LNCAP (cell line): ENCODE measurements around the gene SLC4A8.

Source experiments
- TF ChIP-seq, protein P1 (sequence below): fragments of 450-650 bp; IDR thresholded peaks from 2 replicates; pipeline ENCODE4 v1.5.1; 2017; ENCODE audit warnings: mild to moderate bottlenecking

Gene SLC4A8

DNA sequence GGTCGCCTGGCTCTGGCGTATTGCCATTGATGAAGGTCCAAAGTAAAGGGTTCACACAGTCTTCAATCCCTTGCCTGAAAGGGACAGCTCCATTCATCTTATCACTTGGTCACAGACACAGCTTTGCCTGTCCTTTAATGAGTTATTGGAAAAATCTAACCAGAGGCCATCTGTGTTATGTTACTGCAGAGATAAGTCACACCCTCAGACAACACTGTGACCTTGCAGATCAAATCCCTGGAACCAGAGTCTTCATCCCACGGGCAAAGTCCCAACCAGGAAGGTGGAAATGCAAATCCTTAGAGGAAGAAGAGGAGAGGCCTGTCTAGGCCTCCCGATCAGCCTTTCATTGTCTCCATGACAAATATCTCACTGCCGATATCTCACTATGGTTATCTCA lies 98.1 kb downstream of the SLC4A8 start:
- TF ChIP-seq, protein P1, sequence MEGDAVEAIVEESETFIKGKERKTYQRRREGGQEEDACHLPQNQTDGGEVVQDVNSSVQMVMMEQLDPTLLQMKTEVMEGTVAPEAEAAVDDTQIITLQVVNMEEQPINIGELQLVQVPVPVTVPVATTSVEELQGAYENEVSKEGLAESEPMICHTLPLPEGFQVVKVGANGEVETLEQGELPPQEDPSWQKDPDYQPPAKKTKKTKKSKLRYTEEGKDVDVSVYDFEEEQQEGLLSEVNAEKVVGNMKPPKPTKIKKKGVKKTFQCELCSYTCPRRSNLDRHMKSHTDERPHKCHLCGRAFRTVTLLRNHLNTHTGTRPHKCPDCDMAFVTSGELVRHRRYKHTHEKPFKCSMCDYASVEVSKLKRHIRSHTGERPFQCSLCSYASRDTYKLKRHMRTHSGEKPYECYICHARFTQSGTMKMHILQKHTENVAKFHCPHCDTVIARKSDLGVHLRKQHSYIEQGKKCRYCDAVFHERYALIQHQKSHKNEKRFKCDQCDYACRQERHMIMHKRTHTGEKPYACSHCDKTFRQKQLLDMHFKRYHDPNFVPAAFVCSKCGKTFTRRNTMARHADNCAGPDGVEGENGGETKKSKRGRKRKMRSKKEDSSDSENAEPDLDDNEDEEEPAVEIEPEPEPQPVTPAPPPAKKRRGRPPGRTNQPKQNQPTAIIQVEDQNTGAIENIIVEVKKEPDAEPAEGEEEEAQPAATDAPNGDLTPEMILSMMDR: no peak

DNA sequence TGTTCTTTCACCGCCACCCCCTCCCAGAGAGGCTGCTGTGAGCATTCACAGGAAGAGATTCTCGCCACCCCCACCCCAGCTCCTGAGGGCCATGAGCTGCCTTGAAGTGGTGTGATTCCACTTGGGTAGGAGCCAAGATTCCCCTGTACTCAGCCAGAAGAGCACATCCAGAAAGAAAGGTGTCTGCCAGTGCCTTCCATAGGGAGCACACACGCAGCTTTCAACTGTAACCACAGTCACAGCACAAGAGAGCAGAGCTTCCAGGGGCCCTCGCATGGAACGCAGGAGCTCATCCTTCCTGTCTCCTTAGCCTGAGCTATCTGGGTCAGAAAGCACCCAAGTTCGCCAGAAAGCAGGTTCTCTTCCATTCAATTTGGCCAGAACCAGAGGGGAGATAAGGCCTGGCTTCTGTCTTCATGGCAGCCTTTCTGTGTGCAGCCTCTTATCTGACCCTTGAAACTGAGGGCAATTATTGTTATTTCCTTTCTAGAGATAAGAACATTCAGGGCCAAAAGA lies 99.8 kb downstream of the SLC4A8 start:
- TF ChIP-seq, protein P1: no peak

GRCh38 chr12:51525518-51525917 lies 100.9 kb downstream of the SLC4A8 start:
- TF ChIP-seq, protein P1: no peak

DNA sequence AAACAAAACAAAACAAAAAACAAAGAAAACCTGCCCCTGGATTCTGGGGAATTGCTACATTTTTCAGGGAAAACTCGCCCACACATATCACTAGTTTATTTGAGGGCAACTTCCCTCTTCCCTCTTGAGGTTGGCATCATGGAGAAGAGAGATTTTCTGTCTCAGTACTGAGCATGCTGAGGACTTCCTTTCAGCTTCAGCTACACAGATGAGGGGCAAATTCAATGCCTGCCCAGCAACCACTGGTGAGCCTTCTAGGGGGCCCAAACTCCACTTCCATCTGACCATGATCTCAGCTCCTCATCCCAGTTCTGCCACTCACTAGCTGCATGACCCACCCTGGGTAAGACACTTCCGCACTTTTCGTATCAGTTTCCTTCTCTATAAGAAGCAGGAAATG lies 103.3 kb downstream of the SLC4A8 start:
- TF ChIP-seq, protein P1: no peak

DNA sequence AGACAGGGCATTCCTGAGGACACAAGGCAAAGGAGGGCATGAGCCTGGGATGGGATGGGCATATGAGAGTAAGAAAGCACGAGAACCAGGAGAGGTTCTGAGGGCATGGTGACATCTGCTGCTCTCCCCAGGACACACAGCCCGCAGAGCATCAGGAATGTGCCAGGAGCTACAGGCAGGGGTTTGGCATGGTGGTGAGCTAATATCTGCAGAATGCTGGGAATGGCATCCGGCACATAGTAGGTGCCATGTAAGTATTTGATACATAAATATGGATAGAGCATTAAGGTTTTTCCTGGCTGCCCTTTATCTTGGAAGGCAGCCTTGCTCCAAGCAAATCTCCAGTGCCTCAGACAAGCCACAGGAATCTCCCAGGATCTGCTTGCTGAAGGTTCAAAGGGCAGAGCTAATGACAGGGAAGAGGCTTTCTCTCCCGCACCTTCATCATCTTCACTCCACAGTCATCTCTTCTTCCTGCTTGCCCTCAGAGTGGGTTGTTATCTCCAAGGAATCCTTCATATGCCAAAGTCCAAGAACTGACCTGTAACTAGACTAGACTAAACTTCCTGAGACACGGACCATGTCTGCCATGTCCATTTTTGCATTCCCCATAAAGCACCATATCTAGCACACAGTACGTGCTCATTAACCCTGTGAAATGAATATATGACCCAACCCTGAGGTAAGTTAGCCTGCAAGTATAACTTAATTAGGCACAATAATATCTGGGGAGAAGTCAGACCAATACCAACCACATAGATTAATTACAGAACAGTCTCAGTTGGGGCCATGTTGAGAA lies 104.4 kb downstream of the SLC4A8 start:
- TF ChIP-seq, protein P1: no peak

GRCh38 chr12:51529651-51529970 lies 105.0 kb downstream of the SLC4A8 start:
- TF ChIP-seq, protein P1: no peak

DNA sequence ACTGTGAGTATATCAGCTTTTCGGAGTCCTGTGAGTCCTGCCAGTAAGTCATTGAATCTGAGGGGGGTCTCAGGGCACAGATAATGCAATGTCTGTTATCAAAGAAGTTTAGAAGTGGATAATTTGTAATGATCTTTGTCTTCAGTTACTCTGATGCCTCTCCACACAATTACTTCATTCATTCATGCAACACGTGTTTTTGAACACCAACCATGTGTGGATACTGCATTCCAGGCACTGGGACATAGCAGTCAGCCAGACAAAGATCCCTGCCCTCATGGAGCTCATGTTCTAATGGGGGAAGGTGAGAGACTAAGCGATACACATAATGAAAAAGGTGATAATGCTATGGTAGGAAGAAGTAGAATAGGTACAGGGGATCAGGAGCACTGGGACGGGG lies 105.6 kb downstream of the SLC4A8 start:
- TF ChIP-seq, protein P1: no peak
